Sciatic nerve (tissue), 2 donors: ENCODE data around the gene AMN1. TPM values are rescaled to one million over a fixed set of nuclear protein-coding genes. Genes with fewer than 3 reads are reported as not detected.

ENCODE experiments used
- ATAC-seq: fragments of 200-7000 bp; cut with Tn5 transposase; one replicate; pipeline ENCODE4 v1.9.1; 2020; ENCODE audit warnings: mild to moderate bottlenecking, moderate library complexity
- DNase-seq: peaks from one replicate; pipeline ENCODE4 v3.0.0-alpha.2; 2020; ENCODE audit warnings: low spot score
- intact Hi-C: fragments of 100-400 bp; cut with DNase I; formaldehyde crosslinking; loops from one replicate; pipeline ENCODE4 v1.14.2; 2022
- total RNA-seq: library from RNA; stranded (reverse); fragmentation: NEBNext Ultra II Directional; extraction: Animal tissue kit (Norgen Biotek cat#: 25700); gene quantifications from one replicate; pipeline ENCODE4 v1.2.1, GENCODE V29; 2021
- donor health status: DM: no; HTN: no; CAD: no.
- donor health status: DM: no; HTN: no; CAD: no.

AMN1 gene
- total RNA-seq, 1 donor from 2014 or later, result 9.3 TPM

DNA sequence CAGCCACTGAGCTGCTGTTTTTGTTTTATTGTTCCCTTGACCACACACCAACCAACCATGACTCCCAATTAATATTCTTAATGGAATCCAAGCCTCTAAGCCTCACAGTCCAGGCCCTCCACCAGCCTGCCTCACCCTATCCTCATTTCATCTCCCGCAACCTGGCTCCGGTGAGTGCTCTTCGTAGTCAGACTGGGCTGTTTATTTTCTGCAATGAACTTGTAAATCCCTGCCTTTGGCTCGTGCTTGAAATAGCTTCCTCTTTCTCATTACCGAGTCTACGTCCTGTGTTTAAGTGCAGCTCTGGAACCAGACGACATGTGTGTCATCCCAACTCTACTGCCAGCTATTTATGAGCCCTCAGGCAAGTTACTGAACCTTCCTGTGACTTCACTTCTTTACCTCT, 81.7 kb downstream of the AMN1 start:
- intact Hi-C loops, result no loop called here
- ATAC-seq, result peak; percentile 17
- DNase-seq, result no peak

DNA sequence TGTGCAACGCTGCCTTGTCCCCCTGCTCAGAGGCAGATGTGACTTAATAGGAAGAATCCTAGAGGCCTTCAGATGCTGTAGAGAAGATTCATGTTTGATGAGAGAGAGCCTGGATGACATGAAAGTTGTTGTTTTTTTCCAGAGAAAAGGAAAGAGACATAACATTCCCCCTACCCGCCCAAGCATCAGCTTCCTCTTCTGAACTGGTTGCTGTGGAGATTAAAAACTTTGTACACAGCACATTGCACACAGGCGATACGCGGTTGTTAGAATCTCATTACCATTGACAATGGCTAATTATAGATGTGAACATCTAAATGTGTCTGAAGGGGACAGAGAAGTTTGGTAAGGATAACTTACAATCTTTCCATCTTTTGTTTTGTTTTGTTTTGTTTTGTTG, 82.9 kb downstream of the AMN1 start:
- intact Hi-C loops, result no loop called here
- ATAC-seq (no peak), DNase-seq (no peak)

DNA sequence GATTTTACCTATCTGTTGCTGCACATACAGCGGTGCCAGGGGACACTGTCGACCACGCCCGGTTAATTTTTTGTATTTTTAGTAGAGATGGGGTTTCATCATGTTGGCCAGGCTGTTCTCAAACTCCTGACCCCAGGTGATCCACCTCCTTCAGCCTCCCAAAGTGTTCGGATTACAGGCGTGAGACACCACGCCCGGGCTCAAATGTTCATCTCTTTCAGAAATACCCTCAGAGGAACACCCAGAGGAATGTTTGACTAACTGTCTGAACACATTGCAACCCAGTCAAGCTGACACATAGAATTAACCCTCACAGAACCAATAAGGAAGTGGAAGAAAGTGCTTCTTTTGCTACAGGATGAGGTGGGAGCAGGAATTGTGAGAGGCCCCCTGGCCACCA, 84.3 kb downstream of the AMN1 start:
- DNase-seq (no peak), ATAC-seq (no peak)
- intact Hi-C loops, result no loop called here

DNA sequence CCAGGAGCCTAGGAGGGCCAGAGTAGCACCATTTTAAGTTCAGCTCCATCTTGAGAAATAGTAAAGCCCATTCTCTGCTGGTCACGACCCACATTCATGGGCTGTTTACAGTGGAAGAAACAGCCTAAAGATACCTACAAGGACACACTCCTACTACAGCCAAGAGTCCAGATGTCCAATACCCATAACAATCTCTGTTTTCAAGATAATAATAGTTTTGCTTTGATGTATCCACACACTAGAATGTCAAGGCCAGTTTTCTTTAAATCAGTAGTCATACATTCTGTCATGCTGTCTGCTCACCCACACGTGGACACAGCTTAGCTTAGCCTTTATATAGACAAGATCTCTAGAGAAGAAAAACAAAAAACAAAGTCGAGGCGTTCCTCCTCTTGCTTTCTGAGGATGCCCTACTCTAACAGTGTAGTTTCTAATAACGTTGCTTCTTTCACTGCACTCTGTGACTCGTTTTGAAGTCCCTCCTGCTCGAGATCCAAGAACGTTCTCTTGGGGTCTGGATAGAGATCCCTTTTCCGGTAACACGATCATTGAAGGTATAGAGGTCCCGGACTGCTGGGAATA, 87.2 kb downstream of the AMN1 start:
- DNase-seq (no peak), ATAC-seq (no peak)
- intact Hi-C loops, result no loop called here

DNA sequence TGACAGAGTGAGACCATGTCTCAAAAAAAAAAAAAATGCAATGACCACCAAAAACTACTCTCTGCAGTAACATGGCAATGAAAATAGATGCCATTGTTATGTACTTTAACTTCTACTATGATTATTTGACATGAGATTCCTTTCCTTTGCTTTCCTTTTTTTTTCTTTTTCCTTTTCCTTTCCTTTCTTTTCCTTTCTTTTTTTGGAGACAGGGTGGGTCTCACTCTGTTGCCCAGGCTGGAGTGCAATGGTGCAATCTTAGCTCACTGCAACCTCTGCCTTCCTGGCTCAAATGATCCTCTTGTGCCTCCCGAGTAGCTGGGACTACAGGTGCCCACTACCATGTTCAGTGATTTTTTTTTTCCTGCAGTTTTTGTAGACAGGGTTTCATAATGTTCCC, 94.2 kb downstream of the AMN1 start:
- ATAC-seq (no peak), DNase-seq (no peak)
- intact Hi-C loops, result loop anchor here (2.0 to 10.0 kb wide), 2 partner anchors 232 to 380 kb away; no protein-coding TSS in a partner anchor

DNA sequence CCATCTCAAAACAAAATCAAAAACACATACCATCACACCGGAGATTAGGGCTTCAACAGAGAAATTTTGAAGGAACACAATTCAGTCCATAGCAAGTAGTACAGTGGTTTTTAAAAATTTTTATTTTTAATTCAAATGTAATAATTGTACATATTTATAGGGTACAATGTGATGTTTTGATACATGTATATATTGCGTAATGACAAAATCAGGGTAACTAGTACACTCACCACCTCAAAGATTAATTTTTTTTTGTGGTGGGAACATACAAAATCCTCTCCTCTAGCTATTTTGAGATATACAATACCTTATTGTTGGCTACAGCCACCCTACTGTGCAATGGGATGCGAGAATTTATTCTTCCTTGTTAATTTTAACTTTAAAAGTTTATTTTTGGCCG, 95.4 kb downstream of the AMN1 start:
- ATAC-seq (no peak), DNase-seq (no peak)
- intact Hi-C loops, result loop anchor here (10.0 kb wide), 1 partner anchor 379 kb away; no protein-coding TSS in a partner anchor

DNA sequence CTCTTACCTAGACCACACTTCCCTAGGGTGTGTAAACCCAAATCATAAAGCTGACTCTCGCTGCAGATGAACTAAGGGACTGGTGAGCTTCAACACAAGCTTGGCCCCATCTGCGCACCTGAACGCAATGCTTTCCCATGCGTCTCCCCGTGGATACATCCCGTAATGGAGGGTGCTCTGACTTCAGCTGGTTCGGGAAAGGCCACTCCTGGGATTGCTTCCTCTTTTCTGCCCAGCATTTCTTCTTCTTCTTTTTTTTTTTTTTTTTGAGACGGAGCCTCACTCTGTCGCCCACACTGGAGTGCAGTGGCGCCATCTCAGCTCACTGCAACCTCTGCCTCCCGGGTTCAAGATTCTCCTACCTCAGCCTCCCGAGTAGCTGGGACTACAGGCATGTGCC, 97.0 kb downstream of the AMN1 start:
- no peak for DNase-seq
- intact Hi-C loops, result loop anchor here (10.0 kb wide), 1 partner anchor 377 kb away; no protein-coding TSS in a partner anchor
- ATAC-seq, result no peak

DNA sequence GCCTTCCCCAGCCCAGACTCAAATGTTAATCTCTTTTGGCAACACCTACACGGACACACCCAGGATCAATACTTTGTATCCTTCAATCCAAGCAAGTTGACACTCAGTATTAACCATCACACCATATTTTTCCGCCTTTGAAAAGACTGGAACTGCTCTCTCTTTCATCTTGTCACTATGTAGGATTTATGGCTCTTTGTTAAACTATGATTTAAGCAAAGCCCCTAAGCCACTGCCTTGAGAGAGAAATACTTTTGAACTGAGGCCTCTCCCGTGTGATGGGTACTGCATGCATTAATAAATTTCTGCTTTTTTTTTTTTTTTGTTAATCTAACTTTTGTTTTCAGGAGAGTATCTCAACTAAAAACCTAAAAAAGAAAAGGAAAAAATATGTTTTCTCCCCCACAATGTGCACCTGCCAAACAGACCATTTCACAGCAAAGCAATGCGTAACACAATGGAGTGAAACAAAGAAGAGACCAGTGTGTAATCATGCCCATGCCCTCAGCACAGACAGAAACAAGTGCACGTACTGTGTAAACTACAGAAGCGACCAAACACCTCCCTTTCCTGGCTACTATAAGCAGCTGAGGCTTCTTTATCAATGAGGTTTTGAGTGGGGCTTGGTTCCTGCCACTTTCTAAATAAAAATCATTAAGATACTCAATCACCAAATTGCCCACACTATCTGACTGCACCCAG, 97.6 kb downstream of the AMN1 start:
- intact Hi-C loops, result loop anchor here (10.0 kb wide), 1 partner anchor 376 kb away; no protein-coding TSS in a partner anchor
- ATAC-seq (no peak), DNase-seq (no peak)

DNA sequence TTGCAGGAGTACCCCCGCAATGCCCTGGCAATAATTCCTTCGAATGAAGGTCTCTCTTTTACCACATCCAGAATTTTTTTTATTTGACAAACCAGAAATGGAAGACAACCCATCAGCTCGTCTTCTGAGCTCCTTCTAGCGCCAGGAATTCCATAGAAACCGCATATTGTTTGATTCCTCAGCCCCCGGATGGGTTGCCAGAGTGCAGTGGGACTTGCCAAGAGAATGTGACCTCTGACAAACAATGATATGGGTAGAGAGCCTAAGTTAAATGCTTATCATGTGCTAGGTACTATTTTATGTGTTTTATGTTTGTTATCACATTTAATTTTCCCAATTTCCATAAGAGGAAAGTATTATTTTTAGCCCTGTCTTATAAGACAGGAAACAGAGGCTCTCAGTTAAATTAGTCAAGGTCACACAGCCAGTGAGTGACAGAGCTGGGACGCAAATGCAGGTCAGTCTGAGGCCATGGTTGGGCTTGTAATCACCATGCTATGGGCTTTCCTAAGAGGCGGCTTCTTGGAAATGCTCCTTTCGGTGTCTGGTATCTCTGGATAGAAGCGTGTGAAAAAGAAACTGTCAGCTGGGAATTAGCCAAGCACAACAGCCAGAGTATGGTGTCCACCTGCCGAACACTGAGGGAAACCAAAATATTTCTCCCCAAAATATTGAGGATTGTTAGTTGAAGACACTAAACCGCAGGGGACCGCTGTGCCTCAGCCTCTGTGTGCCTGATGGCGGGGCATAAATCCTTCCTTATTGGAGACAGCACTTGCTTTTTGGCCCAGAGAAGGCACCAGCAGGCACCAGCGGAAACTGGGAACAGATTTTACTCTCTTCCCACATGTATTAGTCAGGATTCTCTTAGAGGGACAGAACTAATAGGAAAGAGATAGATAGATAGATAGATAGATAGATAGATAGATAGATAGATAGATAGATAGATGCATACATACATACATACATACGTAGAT, 98.8 kb downstream of the AMN1 start:
- peak; percentile 70 for ATAC-seq
- intact Hi-C loops, result loop anchor here (10.0 kb wide), 1 partner anchor 375 kb away; no protein-coding TSS in a partner anchor
- DNase-seq, result no peak

DNA sequence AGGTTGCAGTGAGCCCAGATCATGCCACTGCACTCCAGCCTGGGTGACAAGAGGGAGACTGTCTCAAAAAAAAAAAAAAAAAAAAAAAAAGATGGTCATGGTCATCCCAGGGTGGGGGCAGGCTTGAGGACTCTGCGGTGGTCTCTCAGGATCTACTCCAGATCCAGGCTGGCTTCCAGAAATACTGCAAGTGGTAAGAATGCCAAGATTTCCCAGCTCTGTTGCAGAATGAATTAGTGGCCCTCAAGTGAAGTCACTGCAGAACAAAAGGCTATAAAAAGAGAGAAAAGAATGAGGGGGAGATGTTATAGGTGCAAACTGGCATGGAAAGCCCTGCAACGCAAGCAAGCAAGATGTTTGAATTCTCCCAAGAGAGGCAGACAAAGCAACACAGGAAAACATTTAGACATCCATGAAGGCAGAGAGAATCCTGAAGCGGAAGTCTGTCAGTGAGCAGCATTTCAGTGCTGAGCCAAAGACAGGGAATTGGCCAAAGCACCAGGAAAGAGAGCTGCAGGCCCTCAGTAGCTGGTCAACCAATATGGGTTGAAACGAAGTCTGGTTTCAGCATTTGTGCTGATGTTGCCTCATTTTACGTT, 101.3 kb downstream of the AMN1 start:
- no peak for ATAC-seq
- no peak for DNase-seq
- intact Hi-C loops, result no loop called here

DNA sequence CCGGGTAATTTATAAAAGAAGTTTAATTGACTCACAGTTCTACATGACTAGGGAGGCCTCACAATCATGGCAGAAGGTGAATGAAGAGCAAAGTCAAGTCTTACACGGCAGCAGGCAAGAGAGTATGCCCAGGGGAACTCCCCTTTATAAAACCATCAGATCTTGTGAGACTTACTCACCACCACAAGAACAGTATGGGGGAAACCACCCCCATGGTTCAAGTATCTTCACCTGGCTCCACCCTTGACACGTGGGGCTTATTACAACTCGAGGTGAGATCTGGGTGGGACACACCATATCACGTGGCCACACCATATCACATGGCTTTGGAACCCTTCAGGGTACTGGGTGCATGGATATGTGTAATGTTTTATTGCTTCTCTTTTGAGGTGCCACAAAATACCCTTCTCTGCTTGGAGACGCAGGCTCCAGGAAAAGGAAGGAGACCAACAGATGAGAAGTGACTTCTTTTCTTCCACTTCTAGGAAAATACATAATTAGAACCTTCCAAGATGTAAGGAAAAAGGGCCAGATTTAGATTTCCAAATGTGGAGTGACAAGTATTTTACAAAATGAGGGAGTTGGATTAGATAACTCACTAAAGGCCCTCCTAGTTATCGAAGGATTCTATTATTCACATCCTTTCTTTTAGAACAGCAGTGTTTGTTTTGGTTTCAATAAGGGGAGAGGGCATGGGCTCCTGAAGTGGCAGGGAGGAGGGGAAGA, 102.4 kb downstream of the AMN1 start:
- no peak for DNase-seq
- intact Hi-C loops, result no loop called here
- ATAC-seq, result no peak

DNA sequence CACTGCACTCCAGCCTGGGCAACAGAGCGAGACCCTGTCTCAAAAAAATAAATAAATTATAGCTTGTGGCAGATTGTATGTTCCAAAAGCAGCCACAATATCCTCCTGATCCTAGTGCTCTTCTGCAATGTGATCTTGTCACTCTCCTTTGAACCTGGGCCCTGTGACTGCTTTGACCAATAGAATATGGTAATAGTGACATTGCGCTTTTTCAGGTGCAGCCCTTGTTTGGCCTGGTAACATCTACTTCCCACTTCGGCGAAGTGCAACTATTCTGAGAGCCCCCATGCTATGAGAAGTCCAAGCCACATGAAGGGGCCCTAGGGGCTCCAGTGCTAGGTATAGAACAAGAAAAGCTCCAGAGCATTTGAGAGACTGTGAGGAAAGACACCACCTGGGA, 106.8 kb downstream of the AMN1 start:
- ATAC-seq, result no peak
- intact Hi-C loops, result no loop called here
- DNase-seq, result no peak

Other genes starting within 250 kb of the AMN1 start
- gene DENND5B, start 137.9 kb downstream of the AMN1 start, total RNA-seq, result 18.2 TPM
- 5.8 TPM for gene ETFBKMT, start 69.3 kb downstream of the AMN1 start, total RNA-seq
- 65.4 TPM for gene RESF1, start 230.4 kb upstream of the AMN1 start, total RNA-seq